A673 (cell line): ENCODE measurements around the gene ARHGEF28.

ENCODE experiments used
- EZH2 ChIP-seq: fragments of 200-600 bp; sonication (generic); IDR thresholded peaks from 2 replicates; pipeline ENCODE4 v1.6.1; 2017; ENCODE audit warnings: borderline replicate concordance, low read depth, mild to moderate bottlenecking, mixed read lengths, antibody characterized with exemption, low read length; ENCODE audit not compliant: poor library complexity, severe bottlenecking
- TF ChIP-seq, protein P1 (sequence below): fragments of 300-800, 200-600 bp; sonication (generic); conservative IDR thresholded peaks from 2 replicates; pipeline ENCODE4 v1.5.1; 2017; ENCODE audit warnings: low read depth, mild to moderate bottlenecking, antibody characterized with exemption, low read length, moderate library complexity, mixed read lengths

DNA sequence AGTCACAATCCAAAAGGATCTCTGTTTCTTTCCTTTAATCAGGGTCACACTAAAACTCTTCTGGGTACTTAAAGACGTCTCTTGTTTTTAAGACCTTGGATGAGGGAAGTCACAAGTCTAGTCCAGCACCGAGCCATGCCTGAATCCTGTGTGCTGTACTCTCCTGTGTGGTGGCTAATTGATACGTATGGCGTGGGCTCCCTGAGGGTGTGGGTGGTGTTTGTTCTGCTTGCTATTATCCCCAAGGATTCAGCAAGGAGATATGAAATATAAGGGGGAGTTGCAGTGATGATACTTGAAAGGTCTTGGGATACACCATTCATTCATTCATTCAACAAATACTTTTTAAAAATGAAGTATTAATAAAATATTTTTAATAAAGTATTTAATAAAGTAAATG lies 128.3 kb downstream of the ARHGEF28 start:
- TF ChIP-seq, protein P1, sequence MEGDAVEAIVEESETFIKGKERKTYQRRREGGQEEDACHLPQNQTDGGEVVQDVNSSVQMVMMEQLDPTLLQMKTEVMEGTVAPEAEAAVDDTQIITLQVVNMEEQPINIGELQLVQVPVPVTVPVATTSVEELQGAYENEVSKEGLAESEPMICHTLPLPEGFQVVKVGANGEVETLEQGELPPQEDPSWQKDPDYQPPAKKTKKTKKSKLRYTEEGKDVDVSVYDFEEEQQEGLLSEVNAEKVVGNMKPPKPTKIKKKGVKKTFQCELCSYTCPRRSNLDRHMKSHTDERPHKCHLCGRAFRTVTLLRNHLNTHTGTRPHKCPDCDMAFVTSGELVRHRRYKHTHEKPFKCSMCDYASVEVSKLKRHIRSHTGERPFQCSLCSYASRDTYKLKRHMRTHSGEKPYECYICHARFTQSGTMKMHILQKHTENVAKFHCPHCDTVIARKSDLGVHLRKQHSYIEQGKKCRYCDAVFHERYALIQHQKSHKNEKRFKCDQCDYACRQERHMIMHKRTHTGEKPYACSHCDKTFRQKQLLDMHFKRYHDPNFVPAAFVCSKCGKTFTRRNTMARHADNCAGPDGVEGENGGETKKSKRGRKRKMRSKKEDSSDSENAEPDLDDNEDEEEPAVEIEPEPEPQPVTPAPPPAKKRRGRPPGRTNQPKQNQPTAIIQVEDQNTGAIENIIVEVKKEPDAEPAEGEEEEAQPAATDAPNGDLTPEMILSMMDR, result no peak
- no peak for TF ChIP-seq EZH2
